CD4-positive, alpha-beta T cell treated with Interleukin-2 at 100 ng/mL for 4 hours (primary cell): ENCODE results near the gene TTLL7.

Source experiments
- DNase-seq: peaks from one replicate; pipeline ENCODE4 v3.0.0-alpha.2; 2020; ENCODE audit warnings: low spot score

Gene TTLL7

DNA sequence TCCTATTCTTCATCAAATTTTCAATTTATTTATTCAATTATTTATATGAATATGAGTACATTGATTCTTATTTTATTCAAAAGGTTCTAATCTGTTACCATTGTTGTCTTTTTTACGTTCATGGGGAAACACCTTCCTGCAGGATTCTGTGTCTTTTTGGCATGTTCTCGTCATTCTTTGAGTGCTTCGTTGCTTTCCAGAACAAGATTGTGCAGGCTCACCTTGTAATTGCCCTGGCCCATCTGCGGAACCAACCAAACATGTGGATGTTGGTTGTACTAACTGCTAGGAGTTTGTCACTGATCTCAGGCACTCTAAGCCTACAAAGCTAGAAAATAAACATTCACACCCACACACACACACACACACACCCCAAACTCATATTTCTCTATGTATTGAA is 182.1 kb downstream of the TTLL7 start:
- DNase-seq: no peak

DNA sequence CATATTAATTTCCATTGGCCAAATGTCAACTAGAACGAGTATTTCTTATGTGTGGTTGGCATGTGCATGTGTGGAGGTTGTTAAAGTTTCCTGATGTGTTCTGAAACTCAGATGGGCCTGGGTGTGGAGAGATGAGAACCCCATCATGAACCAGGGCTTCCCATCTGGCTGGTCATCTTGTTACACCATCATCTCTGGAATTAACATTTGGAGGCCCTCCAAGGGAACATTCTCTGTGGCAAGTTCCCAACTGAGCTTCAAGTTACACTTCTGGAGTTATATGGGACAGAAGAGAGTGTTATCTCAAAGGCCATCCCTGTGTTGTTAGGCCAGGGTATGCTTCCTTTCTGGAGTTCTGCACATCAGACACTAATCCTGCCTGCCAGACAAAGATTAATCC is 183.6 kb downstream of the TTLL7 start:
- DNase-seq: no peak
